Omental fat pad (tissue), 4 donors: ENCODE results near the gene HTR6. TPM values are rescaled to one million over a fixed set of nuclear protein-coding genes. Genes with fewer than 3 reads are reported as not detected.

Experiments
- ATAC-seq: fragments of 150-250 bp; one replicate; pipeline ENCODE4 v1.9.1; 2016; ENCODE audit warnings: mild to moderate bottlenecking, moderate library complexity; ENCODE audit not compliant: low FRiP score
- DNase-seq: peaks from one replicate; pipeline ENCODE4 v3.0.0-alpha.2; 2019; ENCODE audit warnings: low spot score
- total RNA-seq, 4 donors: library from RNA; depleted of rRNA; stranded (reverse); fragments of >200 nt; gene quantifications; one replicate each; pipeline ENCODE4 v1.1.0, GENCODE V29; 2016
- TF ChIP-seq, protein P1 (sequence below), 3 donors: fragments of 450-650 bp; IDR thresholded peaks; one replicate each; pipeline ENCODE4 v1.5.1; 2016 to 2017; ENCODE audit warnings: antibody characterized with exemption in 3 of 3, mild to moderate bottlenecking in 3 of 3, moderate library complexity in 2 of 3

HTR6 gene
- total RNA-seq, 4 donors from 2014 or later = not detected

DNA sequence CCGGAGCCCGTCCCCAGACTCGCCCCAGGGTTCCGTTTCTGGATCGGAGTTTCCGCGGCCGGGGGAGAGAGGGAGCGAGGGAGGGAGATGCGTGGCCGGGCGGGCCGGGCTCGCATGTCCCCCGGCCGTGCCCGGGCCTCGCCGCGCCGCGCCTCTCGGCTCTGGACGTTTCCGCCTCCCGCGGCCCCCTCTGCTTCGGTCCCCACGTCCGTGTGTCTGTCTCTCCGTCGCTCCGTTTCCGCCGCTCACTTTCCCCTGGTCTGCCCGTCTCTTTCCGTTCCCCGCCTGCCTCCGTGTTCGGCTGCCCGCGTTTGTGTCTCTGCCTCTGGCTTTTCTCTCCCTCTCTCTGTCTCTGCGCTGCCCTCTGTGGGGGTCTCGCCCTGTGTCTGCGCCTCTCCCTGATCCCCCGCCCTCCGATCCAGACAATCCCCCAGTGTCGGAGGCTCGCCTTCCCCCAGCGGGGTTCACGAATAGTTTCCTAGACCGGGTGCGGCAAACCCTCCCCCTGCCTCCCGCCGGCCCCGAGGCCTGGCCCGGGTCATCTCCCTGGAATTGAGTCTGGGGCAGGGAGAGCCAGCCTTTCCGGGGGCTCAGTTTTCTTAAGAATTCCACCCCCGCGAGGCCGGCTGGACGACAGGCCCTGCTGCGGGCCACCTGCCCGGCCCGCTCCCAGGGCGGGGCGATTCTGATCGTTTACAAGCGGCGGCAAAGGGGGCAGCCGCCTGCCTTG lies 19.8 kb upstream of the HTR6 start:
- TF ChIP-seq, protein P1, sequence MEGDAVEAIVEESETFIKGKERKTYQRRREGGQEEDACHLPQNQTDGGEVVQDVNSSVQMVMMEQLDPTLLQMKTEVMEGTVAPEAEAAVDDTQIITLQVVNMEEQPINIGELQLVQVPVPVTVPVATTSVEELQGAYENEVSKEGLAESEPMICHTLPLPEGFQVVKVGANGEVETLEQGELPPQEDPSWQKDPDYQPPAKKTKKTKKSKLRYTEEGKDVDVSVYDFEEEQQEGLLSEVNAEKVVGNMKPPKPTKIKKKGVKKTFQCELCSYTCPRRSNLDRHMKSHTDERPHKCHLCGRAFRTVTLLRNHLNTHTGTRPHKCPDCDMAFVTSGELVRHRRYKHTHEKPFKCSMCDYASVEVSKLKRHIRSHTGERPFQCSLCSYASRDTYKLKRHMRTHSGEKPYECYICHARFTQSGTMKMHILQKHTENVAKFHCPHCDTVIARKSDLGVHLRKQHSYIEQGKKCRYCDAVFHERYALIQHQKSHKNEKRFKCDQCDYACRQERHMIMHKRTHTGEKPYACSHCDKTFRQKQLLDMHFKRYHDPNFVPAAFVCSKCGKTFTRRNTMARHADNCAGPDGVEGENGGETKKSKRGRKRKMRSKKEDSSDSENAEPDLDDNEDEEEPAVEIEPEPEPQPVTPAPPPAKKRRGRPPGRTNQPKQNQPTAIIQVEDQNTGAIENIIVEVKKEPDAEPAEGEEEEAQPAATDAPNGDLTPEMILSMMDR (IDR thresholded peaks at IDR 0.05) = no peak
- DNase-seq (no peak), ATAC-seq (no peak)

DNA sequence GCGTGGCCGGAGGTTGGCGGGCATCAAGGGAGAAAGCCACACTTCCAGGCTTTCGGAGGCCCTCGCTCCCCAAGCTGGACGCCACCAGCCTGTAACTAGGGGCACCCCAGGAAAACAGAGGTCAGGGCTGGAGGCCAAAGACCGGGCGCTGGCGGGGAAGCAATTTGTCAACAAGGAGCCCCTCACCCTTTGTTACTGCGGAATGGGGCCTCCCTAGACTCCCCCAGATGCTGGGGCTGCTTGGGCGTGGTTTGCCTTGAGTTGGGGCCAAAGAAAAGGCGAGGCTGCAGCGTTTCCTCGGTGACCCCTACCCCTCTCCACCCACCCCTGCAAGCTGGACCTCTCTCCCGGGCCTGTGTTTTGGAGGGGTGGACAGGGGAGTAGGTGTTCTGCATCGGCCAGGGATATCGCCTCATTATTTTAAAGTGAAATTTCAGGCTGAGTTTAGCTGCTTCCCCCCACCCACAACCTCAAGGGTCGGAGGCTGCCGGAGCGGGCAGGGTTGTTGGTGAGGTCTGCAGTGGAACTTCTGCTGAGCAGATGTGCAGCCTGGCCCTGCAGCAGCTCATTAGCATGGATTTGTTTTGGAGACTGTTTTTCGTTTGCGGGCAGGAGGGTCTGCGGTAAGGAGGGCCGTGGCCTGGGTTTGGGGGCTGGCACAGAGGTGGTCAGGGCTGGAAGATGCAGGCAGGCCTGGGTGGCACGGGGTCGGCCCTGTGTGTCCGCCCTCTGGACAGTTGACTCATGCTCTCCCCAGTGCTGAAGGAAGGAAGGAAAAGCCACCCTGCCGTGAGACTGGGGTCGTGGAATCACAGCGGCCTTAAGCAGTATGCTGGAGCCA lies 19.0 kb upstream of the HTR6 start:
- DNase-seq (no peak), ATAC-seq (no peak)
- TF ChIP-seq, protein P1 (IDR thresholded peaks at IDR 0.05) = no peak

DNA sequence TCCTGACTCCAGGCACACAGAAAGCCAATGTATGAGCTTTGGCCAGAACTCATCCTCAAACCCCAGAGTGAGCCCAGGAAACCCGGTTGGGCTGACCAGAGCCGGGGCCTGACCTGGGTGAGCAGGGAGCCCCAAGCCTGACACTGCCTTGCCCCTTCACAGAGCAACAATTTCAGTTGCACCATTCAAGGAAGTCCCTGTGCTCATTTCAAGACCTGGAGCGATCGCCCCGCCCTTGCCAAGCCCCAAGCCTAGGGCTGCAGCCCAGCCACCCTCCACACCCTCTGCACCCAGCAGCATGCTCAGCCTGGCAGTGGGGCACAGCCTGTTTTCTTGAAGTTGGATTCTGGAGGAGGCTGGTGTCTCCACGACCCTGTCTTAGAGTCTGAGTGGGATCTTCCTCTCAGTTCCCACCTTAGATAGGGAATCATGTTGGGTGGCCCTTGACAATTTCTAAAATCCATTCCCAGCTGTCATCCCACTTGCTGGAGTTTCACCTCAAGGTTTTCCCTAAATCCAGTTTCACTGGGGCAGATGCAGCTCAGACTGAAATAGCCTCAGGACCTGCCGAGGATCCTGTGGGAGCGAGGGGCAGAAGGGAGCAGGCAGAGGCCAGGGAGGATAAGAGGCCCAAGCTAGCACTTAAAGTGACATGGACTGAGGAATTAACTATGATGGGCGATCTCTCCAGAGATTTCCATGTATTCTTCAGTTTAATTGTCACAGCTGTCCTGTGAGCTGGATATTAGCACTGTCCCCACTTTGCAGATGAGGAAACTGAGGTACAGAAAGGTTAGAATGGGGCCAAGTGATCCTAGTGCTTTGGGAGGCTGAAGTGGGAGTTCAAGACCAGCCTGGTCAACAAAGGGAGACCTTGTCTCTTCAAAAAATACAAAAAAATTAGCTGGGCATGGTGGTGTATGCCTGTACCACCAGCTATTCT lies 18.0 kb upstream of the HTR6 start:
- DNase-seq (no peak), ATAC-seq (no peak)
- TF ChIP-seq, protein P1 (IDR thresholded peaks at IDR 0.05) = no peak

DNA sequence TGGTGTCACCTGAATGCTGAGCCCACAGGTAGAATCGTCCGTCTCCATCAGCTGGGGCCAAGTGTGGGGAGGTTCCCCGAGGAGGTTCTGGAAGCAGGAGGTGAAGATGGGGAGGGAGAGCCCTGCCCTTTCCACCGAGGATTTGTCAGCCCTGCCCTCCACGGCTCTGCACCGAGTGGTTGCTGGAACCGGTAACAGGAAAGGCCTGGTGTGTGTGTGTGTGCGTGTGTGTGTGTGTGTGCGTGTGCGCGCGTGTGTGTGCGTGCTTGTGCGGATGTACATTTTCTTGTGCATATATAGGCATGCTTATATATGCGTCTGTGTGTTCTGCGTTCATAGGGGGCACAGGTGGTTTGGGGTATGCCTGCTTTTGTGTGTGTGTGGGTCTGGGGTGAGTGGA lies 17.0 kb upstream of the HTR6 start:
- DNase-seq (no peak), ATAC-seq (no peak)
- TF ChIP-seq, protein P1 (IDR thresholded peaks at IDR 0.05) = no peak

DNA sequence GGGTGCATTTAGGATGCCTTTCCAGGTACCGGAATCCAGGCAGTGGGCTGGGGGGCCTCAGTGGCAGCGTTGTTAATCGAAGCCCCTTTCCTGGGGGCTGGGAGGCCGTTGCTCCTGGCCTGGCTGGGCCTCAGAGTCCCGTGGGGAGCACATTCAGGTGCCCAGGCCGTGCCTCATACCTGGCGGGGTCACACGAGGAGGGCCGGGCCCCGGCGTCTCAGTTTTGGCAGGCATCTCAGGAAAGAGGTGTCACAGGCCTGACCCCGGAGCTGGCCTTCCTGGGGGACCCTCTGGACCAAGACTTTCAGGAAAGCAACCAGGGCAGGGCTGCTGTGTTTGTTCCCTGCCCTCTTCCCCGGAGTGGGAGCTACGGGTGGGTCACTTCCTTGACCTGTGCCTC lies 16.4 kb upstream of the HTR6 start:
- TF ChIP-seq, protein P1 (IDR thresholded peaks at IDR 0.05) = no peak
- ATAC-seq = no peak
- DNase-seq = no peak

DNA sequence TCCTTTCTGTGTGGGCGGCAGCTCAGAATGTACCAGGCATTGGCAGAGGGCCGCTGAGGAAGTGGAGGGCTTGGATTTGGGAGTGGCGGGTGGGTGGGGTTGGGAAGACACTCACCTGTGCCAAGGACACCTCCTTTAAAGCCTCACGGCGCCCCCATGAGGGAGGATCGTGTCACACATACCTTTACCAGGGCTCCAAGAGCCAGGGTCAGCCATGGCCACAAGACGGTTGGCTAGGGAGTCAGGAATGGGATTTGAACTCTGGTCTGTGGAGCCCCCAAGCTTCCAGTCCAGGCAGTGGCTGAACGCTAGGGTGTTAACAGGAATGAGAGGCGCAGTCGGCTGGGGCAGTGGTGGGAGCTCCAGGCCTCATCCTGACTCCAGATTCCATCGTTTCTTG lies 16.0 kb upstream of the HTR6 start:
- no peak for DNase-seq
- TF ChIP-seq, protein P1 (IDR thresholded peaks at IDR 0.05) = no peak
- ATAC-seq = no peak
